HepG2 (cell line): ENCODE data around the gene CDK17. TPM values are rescaled to one million over a fixed set of nuclear protein-coding genes. Genes with fewer than 3 reads are reported as not detected.

Experiments used
- ARID2 ChIP-seq: sonication (generic); formaldehyde crosslinking; IDR thresholded peaks from 2 replicates; pipeline ENCODE4 v1.8.1; 2022; ENCODE audit warnings: mild to moderate bottlenecking, missing genetic modification reagents, borderline replicate concordance
- BCL6 ChIP-seq: IDR thresholded peaks from 2 replicates; pipeline ENCODE4 v1.6.1; 2016; ENCODE audit warnings: missing genetic modification reagents, missing compliant biosample characterization
- DMAP1 ChIP-seq: IDR thresholded peaks from 2 replicates; pipeline ENCODE4 v1.6.1; 2016
- DPF2 ChIP-seq: sonication (generic); formaldehyde crosslinking; IDR thresholded peaks from 2 replicates; pipeline ENCODE4 v1.4.0; 2020; ENCODE audit warnings: mild to moderate bottlenecking, low read depth, missing genetic modification reagents, borderline replicate concordance
- ELF4 ChIP-seq: sonication (generic); formaldehyde crosslinking; IDR thresholded peaks from 2 replicates; pipeline ENCODE4 v1.5.0; 2020; ENCODE audit warnings: missing genetic modification reagents, mild to moderate bottlenecking, moderate library complexity, borderline replicate concordance
- GATAD2A ChIP-seq: IDR thresholded peaks from 2 replicates; pipeline ENCODE4 v1.6.1; 2016
- IKZF1 ChIP-seq: fragments of 450-650 bp; IDR thresholded peaks from 2 replicates; pipeline ENCODE4 v1.7.1; 2016
- NR2F1 ChIP-seq, 2 experiments: fragments of 450-650 bp in 1 of 2; formaldehyde crosslinking in 1 of 2; IDR thresholded peaks; 2 replicates each; pipeline versions ENCODE4 v1.5.0 to v1.6.1; 2016 to 2020; ENCODE audit warnings: mild to moderate bottlenecking in 1 of 2, missing compliant biosample characterization in 1 of 2, missing genetic modification reagents in 1 of 2, moderate library complexity in 1 of 2
- RBFOX2 ChIP-seq: fragments of 200-400 bp; formaldehyde crosslinking; IDR thresholded peaks from 2 replicates; pipeline ENCODE4 v1.6.1; 2017; ENCODE audit warnings: low read depth, mild to moderate bottlenecking, low read length
- SALL1 ChIP-seq: sonication (generic); formaldehyde crosslinking; IDR thresholded peaks from 2 replicates; pipeline ENCODE4 v1.8.0; 2022; ENCODE audit warnings: mild to moderate bottlenecking, missing genetic modification reagents
- ZBTB38 ChIP-seq: sonication (generic); formaldehyde crosslinking; IDR thresholded peaks from 2 replicates; pipeline ENCODE4 v1.5.1; 2020; ENCODE audit warnings: mild to moderate bottlenecking, missing genetic modification reagents
- ZNF776 ChIP-seq: sonication (generic); formaldehyde crosslinking; IDR thresholded peaks from 2 replicates; pipeline ENCODE4 v1.4.0; 2020; ENCODE audit warnings: mild to moderate bottlenecking, missing genetic modification reagents
- polyA plus RNA-seq, 8 experiments: library from polyadenylated mRNA; depleted of rRNA in 3 of 8; stranded (reverse) in 7 of 8; unstranded in 1 of 8; fragments of >200 nt; fragmentation: Illumina TruSeq in 4 of 8; extraction: Trizol in 4 of 8; gene quantifications; 2 replicates each; pipeline versions ENCODE4 v1.2.1 to v1.2.3, GENCODE V29; 2011 to 2016; ENCODE audit warnings: low read depth in 4 of 8, missing spikeins in 1 of 8, mixed read lengths in 1 of 8; ENCODE audit not compliant: insufficient read depth in 1 of 8
- total RNA-seq, 5 experiments: library from RNA; depleted of rRNA; stranded (reverse); fragments of >200 nt; fragmentation: Illumina TruSeq; extraction: Trizol; gene quantifications; 2 replicates each; pipeline ENCODE4 v1.2.3, GENCODE V29; 2016; ENCODE audit warnings: low read depth in 1 of 5
- TF ChIP-seq, protein P1 (sequence below): sonication (generic); formaldehyde crosslinking; IDR thresholded peaks from 2 replicates; pipeline ENCODE4; 2020; ENCODE audit warnings: missing genetic modification reagents, mild to moderate bottlenecking, borderline replicate concordance
- TF ChIP-seq, protein P2 (sequence below): IDR thresholded peaks from 2 replicates; pipeline ENCODE4 v1.6.1; 2016; ENCODE audit warnings: low read depth, control low read depth
- TF ChIP-seq, protein P3 (sequence below): sonication (generic); formaldehyde crosslinking; IDR thresholded peaks from 2 replicates; pipeline ENCODE4 v1.9.0; 2021; ENCODE audit warnings: mild to moderate bottlenecking, missing genetic modification reagents
- TF ChIP-seq, protein P4 (sequence below): sonication (generic); formaldehyde crosslinking; conservative IDR thresholded peaks from 2 replicates; pipeline ENCODE4 v1.4.0; 2020; ENCODE audit warnings: missing genetic modification reagents

Gene CDK17
- total and polyA plus RNA-seq, 2 of the 13 experiments (the other 11 are each of a cell fraction or from before 2014, with no cell fraction given): 9.9 to 22.3 TPM

DNA sequence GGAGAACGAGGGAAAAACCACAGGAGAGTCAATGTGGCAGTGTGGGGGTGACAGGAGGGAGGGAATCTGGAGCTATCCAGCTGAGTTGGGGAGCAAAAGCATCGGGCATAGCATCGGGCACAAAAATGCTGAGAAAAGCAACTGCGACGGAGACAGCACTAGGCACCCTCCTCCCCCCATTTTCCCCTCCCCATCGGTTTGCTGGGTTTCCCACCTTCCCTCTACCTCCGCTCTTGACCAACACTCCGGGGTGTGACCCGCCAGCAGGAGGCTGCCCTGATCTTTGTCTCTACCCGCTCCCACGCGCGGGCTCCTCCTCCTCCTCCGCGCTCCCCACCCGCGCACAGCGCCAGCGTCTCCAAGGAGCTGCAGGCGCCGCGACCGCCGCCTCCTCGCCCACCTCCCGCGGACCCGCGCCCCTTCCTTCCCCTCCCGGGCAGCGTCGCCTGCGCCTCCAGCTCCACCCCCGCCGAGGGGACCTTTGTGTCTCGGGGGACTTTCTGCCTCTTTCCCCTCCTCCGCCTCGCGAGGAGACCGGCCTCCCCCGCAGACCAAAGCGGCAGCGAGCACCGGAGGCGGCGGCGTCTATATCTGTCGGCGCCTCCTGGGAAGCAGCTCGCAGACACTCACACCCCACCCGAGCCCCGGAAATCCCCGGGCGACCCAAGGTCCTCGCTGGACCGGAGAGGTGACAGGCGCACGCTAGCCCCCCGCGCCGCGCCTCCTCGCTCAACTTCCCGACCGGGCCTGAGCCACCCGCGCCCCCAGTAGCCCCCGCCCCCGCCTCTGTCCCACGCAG is 920 bp downstream of the CDK17 start (continued):
- TF ChIP-seq, protein P1, sequence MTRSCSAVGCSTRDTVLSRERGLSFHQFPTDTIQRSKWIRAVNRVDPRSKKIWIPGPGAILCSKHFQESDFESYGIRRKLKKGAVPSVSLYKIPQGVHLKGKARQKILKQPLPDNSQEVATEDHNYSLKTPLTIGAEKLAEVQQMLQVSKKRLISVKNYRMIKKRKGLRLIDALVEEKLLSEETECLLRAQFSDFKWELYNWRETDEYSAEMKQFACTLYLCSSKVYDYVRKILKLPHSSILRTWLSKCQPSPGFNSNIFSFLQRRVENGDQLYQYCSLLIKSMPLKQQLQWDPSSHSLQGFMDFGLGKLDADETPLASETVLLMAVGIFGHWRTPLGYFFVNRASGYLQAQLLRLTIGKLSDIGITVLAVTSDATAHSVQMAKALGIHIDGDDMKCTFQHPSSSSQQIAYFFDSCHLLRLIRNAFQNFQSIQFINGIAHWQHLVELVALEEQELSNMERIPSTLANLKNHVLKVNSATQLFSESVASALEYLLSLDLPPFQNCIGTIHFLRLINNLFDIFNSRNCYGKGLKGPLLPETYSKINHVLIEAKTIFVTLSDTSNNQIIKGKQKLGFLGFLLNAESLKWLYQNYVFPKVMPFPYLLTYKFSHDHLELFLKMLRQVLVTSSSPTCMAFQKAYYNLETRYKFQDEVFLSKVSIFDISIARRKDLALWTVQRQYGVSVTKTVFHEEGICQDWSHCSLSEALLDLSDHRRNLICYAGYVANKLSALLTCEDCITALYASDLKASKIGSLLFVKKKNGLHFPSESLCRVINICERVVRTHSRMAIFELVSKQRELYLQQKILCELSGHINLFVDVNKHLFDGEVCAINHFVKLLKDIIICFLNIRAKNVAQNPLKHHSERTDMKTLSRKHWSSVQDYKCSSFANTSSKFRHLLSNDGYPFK (CRISPR knock-in tag): peak; percentile 63; the same call in 1 of the 2 replicates
- TF ChIP-seq RBFOX2 (peak; percentile 42), DMAP1 (CRISPR knock-in tag) (0 out of 2 replicates have a peak, but pooled peaks have one; percentile 8), DPF2 (CRISPR knock-in tag) (no peak), ELF4 (CRISPR knock-in tag) (no peak), ZNF776 (no peak), SALL1 (CRISPR knock-in tag) (peak; percentile 8; the same call in 1 of the 2 replicates), IKZF1 (no peak), ARID2 (CRISPR knock-in tag) (0 out of 2 replicates have a peak, but pooled peaks have one; percentile 51), GATAD2A (CRISPR knock-in tag) (0 out of 2 replicates have a peak, but pooled peaks have one; percentile 9), ZBTB38 (CRISPR knock-in tag) (0 out of 2 replicates have a peak, but pooled peaks have one; percentile 18), NR2F1 (CRISPR knock-in tag; IDR thresholded peaks at IDR 0.05) (no peak), BCL6 (CRISPR knock-in tag) (no peak)
- TF ChIP-seq, protein P2, sequence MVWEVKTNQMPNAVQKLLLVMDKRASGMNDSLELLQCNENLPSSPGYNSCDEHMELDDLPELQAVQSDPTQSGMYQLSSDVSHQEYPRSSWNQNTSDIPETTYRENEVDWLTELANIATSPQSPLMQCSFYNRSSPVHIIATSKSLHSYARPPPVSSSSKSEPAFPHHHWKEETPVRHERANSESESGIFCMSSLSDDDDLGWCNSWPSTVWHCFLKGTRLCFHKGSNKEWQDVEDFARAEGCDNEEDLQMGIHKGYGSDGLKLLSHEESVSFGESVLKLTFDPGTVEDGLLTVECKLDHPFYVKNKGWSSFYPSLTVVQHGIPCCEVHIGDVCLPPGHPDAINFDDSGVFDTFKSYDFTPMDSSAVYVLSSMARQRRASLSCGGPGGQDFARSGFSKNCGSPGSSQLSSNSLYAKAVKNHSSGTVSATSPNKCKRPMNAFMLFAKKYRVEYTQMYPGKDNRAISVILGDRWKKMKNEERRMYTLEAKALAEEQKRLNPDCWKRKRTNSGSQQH (CRISPR knock-in tag): no peak
- TF ChIP-seq, protein P3, sequence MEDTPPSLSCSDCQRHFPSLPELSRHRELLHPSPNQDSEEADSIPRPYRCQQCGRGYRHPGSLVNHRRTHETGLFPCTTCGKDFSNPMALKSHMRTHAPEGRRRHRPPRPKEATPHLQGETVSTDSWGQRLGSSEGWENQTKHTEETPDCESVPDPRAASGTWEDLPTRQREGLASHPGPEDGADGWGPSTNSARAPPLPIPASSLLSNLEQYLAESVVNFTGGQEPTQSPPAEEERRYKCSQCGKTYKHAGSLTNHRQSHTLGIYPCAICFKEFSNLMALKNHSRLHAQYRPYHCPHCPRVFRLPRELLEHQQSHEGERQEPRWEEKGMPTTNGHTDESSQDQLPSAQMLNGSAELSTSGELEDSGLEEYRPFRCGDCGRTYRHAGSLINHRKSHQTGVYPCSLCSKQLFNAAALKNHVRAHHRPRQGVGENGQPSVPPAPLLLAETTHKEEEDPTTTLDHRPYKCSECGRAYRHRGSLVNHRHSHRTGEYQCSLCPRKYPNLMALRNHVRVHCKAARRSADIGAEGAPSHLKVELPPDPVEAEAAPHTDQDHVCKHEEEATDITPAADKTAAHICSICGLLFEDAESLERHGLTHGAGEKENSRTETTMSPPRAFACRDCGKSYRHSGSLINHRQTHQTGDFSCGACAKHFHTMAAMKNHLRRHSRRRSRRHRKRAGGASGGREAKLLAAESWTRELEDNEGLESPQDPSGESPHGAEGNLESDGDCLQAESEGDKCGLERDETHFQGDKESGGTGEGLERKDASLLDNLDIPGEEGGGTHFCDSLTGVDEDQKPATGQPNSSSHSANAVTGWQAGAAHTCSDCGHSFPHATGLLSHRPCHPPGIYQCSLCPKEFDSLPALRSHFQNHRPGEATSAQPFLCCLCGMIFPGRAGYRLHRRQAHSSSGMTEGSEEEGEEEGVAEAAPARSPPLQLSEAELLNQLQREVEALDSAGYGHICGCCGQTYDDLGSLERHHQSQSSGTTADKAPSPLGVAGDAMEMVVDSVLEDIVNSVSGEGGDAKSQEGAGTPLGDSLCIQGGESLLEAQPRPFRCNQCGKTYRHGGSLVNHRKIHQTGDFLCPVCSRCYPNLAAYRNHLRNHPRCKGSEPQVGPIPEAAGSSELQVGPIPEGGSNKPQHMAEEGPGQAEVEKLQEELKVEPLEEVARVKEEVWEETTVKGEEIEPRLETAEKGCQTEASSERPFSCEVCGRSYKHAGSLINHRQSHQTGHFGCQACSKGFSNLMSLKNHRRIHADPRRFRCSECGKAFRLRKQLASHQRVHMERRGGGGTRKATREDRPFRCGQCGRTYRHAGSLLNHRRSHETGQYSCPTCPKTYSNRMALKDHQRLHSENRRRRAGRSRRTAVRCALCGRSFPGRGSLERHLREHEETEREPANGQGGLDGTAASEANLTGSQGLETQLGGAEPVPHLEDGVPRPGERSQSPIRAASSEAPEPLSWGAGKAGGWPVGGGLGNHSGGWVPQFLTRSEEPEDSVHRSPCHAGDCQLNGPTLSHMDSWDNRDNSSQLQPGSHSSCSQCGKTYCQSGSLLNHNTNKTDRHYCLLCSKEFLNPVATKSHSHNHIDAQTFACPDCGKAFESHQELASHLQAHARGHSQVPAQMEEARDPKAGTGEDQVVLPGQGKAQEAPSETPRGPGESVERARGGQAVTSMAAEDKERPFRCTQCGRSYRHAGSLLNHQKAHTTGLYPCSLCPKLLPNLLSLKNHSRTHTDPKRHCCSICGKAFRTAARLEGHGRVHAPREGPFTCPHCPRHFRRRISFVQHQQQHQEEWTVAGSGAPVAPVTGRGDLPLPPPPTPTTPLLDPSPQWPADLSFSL (CRISPR knock-in tag): no peak
- TF ChIP-seq, protein P4, sequence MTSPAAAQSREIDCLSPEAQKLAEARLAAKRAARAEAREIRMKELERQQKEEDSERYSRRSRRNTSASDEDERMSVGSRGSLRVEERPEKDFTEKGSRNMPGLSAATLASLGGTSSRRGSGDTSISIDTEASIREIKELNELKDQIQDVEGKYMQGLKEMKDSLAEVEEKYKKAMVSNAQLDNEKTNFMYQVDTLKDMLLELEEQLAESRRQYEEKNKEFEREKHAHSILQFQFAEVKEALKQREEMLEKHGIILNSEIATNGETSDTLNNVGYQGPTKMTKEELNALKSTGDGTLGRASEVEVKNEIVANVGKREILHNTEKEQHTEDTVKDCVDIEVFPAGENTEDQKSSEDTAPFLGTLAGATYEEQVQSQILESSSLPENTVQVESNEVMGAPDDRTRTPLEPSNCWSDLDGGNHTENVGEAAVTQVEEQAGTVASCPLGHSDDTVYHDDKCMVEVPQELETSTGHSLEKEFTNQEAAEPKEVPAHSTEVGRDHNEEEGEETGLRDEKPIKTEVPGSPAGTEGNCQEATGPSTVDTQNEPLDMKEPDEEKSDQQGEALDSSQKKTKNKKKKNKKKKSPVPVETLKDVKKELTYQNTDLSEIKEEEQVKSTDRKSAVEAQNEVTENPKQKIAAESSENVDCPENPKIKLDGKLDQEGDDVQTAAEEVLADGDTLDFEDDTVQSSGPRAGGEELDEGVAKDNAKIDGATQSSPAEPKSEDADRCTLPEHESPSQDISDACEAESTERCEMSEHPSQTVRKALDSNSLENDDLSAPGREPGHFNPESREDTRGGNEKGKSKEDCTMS (CRISPR knock-in tag): no peak
